Activated effector memory CD4-positive, alpha-beta T cell treated with anti-CD3 and anti-CD28 coated beads, Interleukin-2, amount 50 U/mL, for 16 hours (primary cell): ENCODE data around the gene ARHGEF26.

Source experiments
- DNase-seq: peaks from one replicate; pipeline ENCODE4 v3.0.0-alpha.2; 2020

ARHGEF26 gene

GRCh38 chr3:154156530-154156929 lies 35.3 kb downstream of the ARHGEF26 start:
- DNase-seq, result no peak

GRCh38 chr3:154161806-154162205 lies 40.6 kb downstream of the ARHGEF26 start:
- DNase-seq, result no peak

- no peak for DNase-seq
Observed at GRCh38 chr3:154164387-154164786, 43.2 kb downstream of the ARHGEF26 start.

GRCh38 chr3:154168998-154169795 lies 48.0 kb downstream of the ARHGEF26 start:
- DNase-seq, result no peak

- DNase-seq, result no peak
Observed at GRCh38 chr3:154169796-154170110, 48.6 kb downstream of the ARHGEF26 start.

GRCh38 chr3:154170300-154170699 lies 49.1 kb downstream of the ARHGEF26 start:
- DNase-seq, result no peak

GRCh38 chr3:154175041-154175440 lies 53.9 kb downstream of the ARHGEF26 start:
- DNase-seq, result no peak

- no peak for DNase-seq
Observed at GRCh38 chr3:154176036-154176435, 54.8 kb downstream of the ARHGEF26 start.

- no peak for DNase-seq
Observed at GRCh38 chr3:154177406-154177805, 56.2 kb downstream of the ARHGEF26 start.

GRCh38 chr3:154178172-154178571 lies 57.0 kb downstream of the ARHGEF26 start:
- no peak for DNase-seq

- DNase-seq, result no peak
Observed at GRCh38 chr3:154180836-154181691, 59.9 kb downstream of the ARHGEF26 start.

GRCh38 chr3:154182322-154182922 lies 61.2 kb downstream of the ARHGEF26 start:
- no peak for DNase-seq

GRCh38 chr3:154182975-154183374 lies 61.8 kb downstream of the ARHGEF26 start:
- no peak for DNase-seq

GRCh38 chr3:154184582-154184981 lies 63.4 kb downstream of the ARHGEF26 start:
- no peak for DNase-seq

- DNase-seq, result no peak
Observed at GRCh38 chr3:154188437-154188836, 67.2 kb downstream of the ARHGEF26 start.

- no peak for DNase-seq
Observed at GRCh38 chr3:154188846-154189245, 67.7 kb downstream of the ARHGEF26 start.

GRCh38 chr3:154191520-154191919 lies 70.3 kb downstream of the ARHGEF26 start:
- DNase-seq, result no peak

- no peak for DNase-seq
Observed at GRCh38 chr3:154192225-154192624, 71.0 kb downstream of the ARHGEF26 start.

- DNase-seq, result no peak
Observed at GRCh38 chr3:154193000-154193615, 71.9 kb downstream of the ARHGEF26 start.

GRCh38 chr3:154194877-154195276 lies 73.7 kb downstream of the ARHGEF26 start:
- no peak for DNase-seq

- no peak for DNase-seq
Observed at GRCh38 chr3:154195620-154196356, 74.6 kb downstream of the ARHGEF26 start.

GRCh38 chr3:154197751-154198150 lies 76.6 kb downstream of the ARHGEF26 start:
- no peak for DNase-seq

- DNase-seq, result no peak
Observed at GRCh38 chr3:154209499-154209898, 88.3 kb downstream of the ARHGEF26 start.
